ENCODE data around the gene C1GALT1C1L.

DNA sequence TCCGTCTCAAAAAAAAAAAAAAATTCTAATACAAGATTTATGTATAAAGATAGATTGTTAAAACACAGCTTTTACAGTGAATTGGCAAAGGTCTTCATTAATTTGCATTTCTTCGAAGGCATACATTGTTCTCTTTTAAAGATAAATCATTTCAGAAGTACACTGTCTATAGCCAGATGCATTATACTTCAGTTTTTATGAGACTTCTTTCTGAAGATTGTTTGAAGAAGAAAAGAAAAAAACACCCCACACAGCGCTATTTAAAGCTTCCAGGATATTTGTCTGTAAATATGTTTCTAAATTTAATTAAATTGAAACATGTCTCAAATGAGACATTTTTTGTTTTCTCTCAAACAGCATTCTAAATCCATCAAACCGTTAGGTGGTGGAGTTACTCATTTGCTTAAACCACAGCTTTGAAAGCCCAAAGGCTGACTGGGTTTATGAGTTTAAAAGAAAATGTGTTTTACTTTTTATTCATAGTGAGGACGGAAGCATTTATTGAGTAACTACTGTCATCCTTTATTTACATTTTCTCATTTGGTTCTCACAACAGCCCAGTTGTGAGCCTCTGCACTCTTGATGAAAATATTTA lies 42.4 kb upstream of the C1GALT1C1L start:
- TF ChIP-seq ZNF274 (IDR thresholded peaks at IDR 0.05; ENCODE audit: low read depth, low read length) (no peak), YY1 (IDR thresholded peaks at IDR 0.05; ENCODE audit: insufficient read depth, insufficient read length) (no peak)
